H1 (cell line): Measurements from ENCODE around the gene SLC25A26. TPM values are rescaled to one million over a fixed set of nuclear protein-coding genes. Genes with fewer than 3 reads are reported as not detected.

Source experiments
- CTCF ChIA-PET: fragments of 300-600 bp; sonication (Branson Sonifier 250); formaldehyde crosslinking; loops from one replicate; lab custom pipeline; 2021; ENCODE audit not compliant: partially characterized antibody; lab: Charles Lee
- POLR2A ChIA-PET: fragments of 300-600 bp; sonication (Branson Sonifier 250); formaldehyde crosslinking; loops from one replicate; lab custom pipeline; 2021; ENCODE audit warnings: inconsistent platforms; ENCODE audit not compliant: partially characterized antibody; lab: Charles Lee
- DNase-seq, 2 experiments: peaks; one replicate each; pipeline versions ENCODE4 v3.0.0 to v3.0.0-alpha.2; 2010 to 2022; ENCODE audit warnings: low spot score in 2 of 2, low read depth in 1 of 2, mixed read lengths in 1 of 2
- FAIRE-seq: peaks from 2 replicates; lab custom pipeline; 2011; peaks lifted over from hg19 to GRCh38; lab: Jason Lieb, UNC
- H2AFZ ChIP-seq: 2 replicates; pipeline ENCODE4 v1.8.1; 2012; ENCODE audit warnings: low read length, inconsistent platforms
- H2AK5ac ChIP-seq: 2 replicates; pipeline ENCODE4 v1.6.1; 2013; ENCODE audit warnings: low read depth, low read length
- H2BK120ac ChIP-seq: replicated peaks from 2 replicates; pipeline ENCODE3; 2013; ENCODE audit warnings: low read depth, low read length, inconsistent platforms
- H2BK12ac ChIP-seq: 2 replicates; pipeline ENCODE4 v1.6.1; 2013; ENCODE audit warnings: low read depth, low read length
- H2BK15ac ChIP-seq: 2 replicates; pipeline ENCODE4 v1.6.1; 2013; ENCODE audit warnings: low read length
- H2BK20ac ChIP-seq: 2 replicates; pipeline ENCODE4 v1.6.1; 2013; ENCODE audit warnings: low read length
- H2BK5ac ChIP-seq: 2 replicates; pipeline ENCODE4 v1.6.1; 2013; ENCODE audit warnings: low read depth, low read length
- H3K14ac ChIP-seq: 2 replicates; pipeline ENCODE4 v1.6.1; 2013; ENCODE audit warnings: inconsistent platforms; ENCODE audit not compliant: insufficient read length
- H3K18ac ChIP-seq: 2 replicates; pipeline ENCODE4 v1.6.1; 2013; ENCODE audit warnings: low read length; ENCODE audit errors: extremely low read depth
- H3K23ac ChIP-seq: 2 replicates; pipeline ENCODE4 v1.6.1; 2013; ENCODE audit warnings: inconsistent platforms; ENCODE audit not compliant: insufficient read length
- H3K23me2 ChIP-seq: 2 replicates; pipeline ENCODE4 v1.6.1; 2013; ENCODE audit warnings: low read depth, low read length
- H3K27ac ChIP-seq: 2 replicates; pipeline ENCODE4 v1.6.1; 2011; ENCODE audit warnings: low read depth, low read length, inconsistent platforms
- H3K27me3 ChIP-seq, 4 experiments: replicated peaks in 1 of 4; 1 replicate in 1 of 4; 2 replicates in 3 of 4; pipeline versions ENCODE4 v1.6.1 to v1.8.1; 2011 to 2013; ENCODE audit warnings: low read length in 3 of 4, mild to moderate bottlenecking in 3 of 4, inconsistent platforms in 2 of 4, mixed read lengths in 2 of 4, moderate library complexity in 1 of 4; ENCODE audit not compliant: control insufficient read depth in 3 of 4, insufficient read depth in 3 of 4; ENCODE audit errors: extremely low read depth in 1 of 4
- H3K36me3 ChIP-seq, 4 experiments: 2 replicates each; pipeline versions ENCODE4 v1.6.1 to v1.8.1; 2011 to 2013; ENCODE audit warnings: mild to moderate bottlenecking in 4 of 4, low read length in 3 of 4, moderate library complexity in 2 of 4, control low read depth in 1 of 4, inconsistent platforms in 1 of 4; ENCODE audit not compliant: insufficient read depth in 4 of 4, control insufficient read depth in 2 of 4
- H3K4ac ChIP-seq: replicated peaks from 2 replicates; pipeline ENCODE3; 2013; ENCODE audit warnings: low read length, low read depth, mixed read lengths, inconsistent platforms; ENCODE audit not compliant: insufficient read length
- H3K4me1 ChIP-seq, 4 experiments: replicated peaks in 1 of 4; 1 replicate in 1 of 4; 2 replicates in 3 of 4; pipeline versions ENCODE4 v1.6.1 to v1.8.1; 2011 to 2013; ENCODE audit warnings: low read length in 3 of 4, inconsistent platforms in 2 of 4, mixed read lengths in 1 of 4; ENCODE audit not compliant: insufficient read depth in 4 of 4, control insufficient read depth in 3 of 4
- H3K4me2 ChIP-seq, 2 experiments: 2 replicates each; pipeline versions ENCODE4 v1.6.1 to v1.8.1; 2011 to 2013; ENCODE audit warnings: low read depth in 2 of 2, low read length in 2 of 2, control low read depth in 1 of 2, inconsistent platforms in 1 of 2, mild to moderate bottlenecking in 1 of 2; ENCODE audit not compliant: insufficient read depth in 1 of 2
- H3K4me3 ChIP-seq, 4 experiments: fragments of 200-600, 300-600 bp in 1 of 4; sonication (generic), shearing (Covaris generic), sonication (Bioruptor Twin) in 1 of 4; 2 replicates each; pipeline versions ENCODE4 v1.5.1 to v1.8.1; 2011 to 2016; ENCODE audit warnings: low read length in 4 of 4, low read depth in 3 of 4, control low read depth in 2 of 4, inconsistent platforms in 2 of 4, mild to moderate bottlenecking in 2 of 4, mixed read lengths in 1 of 4, moderate library complexity in 1 of 4; ENCODE audit not compliant: insufficient read depth in 2 of 4; ENCODE audit errors: extremely low read depth in 1 of 4
- H3K56ac ChIP-seq: replicated peaks from 2 replicates; pipeline ENCODE3; 2013; ENCODE audit warnings: low read depth, mild to moderate bottlenecking, mixed read lengths, low read length, inconsistent platforms; ENCODE audit not compliant: insufficient read length
- H3K79me1 ChIP-seq: 2 replicates; pipeline ENCODE4 v1.6.1; 2013; ENCODE audit warnings: low read depth, low read length, control low read depth
- H3K79me2 ChIP-seq, 2 experiments: 2 replicates each; pipeline versions ENCODE4 v1.6.1 to v1.8.1; 2012 to 2013; ENCODE audit warnings: low read length in 2 of 2, mild to moderate bottlenecking in 2 of 2, inconsistent platforms in 1 of 2; ENCODE audit not compliant: insufficient read depth in 2 of 2, control insufficient read depth in 1 of 2
- H3K9ac ChIP-seq, 4 experiments: replicated peaks in 1 of 4; 1 replicate in 1 of 4; 2 replicates in 3 of 4; pipeline versions ENCODE4 v1.6.1 to v1.8.1; 2011 to 2013; ENCODE audit warnings: low read depth in 3 of 4, low read length in 3 of 4, control low read depth in 2 of 4, mild to moderate bottlenecking in 2 of 4, moderate library complexity in 2 of 4, inconsistent platforms in 1 of 4; ENCODE audit errors: extremely low read depth in 1 of 4
- H3K9me3 ChIP-seq, 2 experiments: 2 replicates each; pipeline versions ENCODE4 v1.6.1 to v1.8.1; 2012 to 2013; ENCODE audit warnings: mild to moderate bottlenecking in 2 of 2, moderate library complexity in 2 of 2, control low read depth in 1 of 2, inconsistent platforms in 1 of 2, low read depth in 1 of 2, low read length in 1 of 2, mixed read lengths in 1 of 2; ENCODE audit not compliant: insufficient read depth in 2 of 2
- H4K20me1 ChIP-seq, 2 experiments: replicated peaks in 1 of 2; 2 replicates each; pipeline versions ENCODE3 to v1.8.1; 2011 to 2013; ENCODE audit warnings: inconsistent platforms in 2 of 2, low read length in 2 of 2, mild to moderate bottlenecking in 1 of 2; ENCODE audit not compliant: insufficient read depth in 2 of 2, control insufficient read depth in 1 of 2
- H4K5ac ChIP-seq: 2 replicates; pipeline ENCODE4 v1.6.1; 2013; ENCODE audit warnings: low read length, low read depth, mixed read lengths, inconsistent platforms; ENCODE audit not compliant: insufficient read length
- H4K8ac ChIP-seq: 2 replicates; pipeline ENCODE4 v1.8.0; 2013; ENCODE audit warnings: mild to moderate bottlenecking, moderate library complexity, low read length, inconsistent platforms; ENCODE audit not compliant: insufficient read depth; ENCODE audit errors: extremely low read depth
- H4K91ac ChIP-seq: replicated peaks from 2 replicates; pipeline ENCODE3; 2013; ENCODE audit warnings: low read length, mixed read lengths, inconsistent platforms; ENCODE audit not compliant: insufficient read length
- ASH2L ChIP-seq: fragments of 200-600, 300-600 bp; sonication (generic); IDR thresholded peaks from one replicate; pipeline ENCODE4 v1.7.1; 2017; ENCODE audit warnings: low read length
- BCL11A ChIP-seq, 2 experiments: IDR thresholded peaks; one replicate each; pipeline ENCODE4 v1.6.1; 2011; ENCODE audit warnings: low read depth in 2 of 2, low read length in 2 of 2, mild to moderate bottlenecking in 2 of 2
- CREB1 ChIP-seq: IDR thresholded peaks from 2 replicates; pipeline ENCODE4 v1.6.1; 2012; ENCODE audit warnings: inconsistent platforms
- EZH2 ChIP-seq: fragments of 200-600 bp; sonication (generic); IDR thresholded peaks from 2 replicates; pipeline ENCODE4 v1.7.1; 2012; ENCODE audit warnings: low read depth, mild to moderate bottlenecking, moderate library complexity, low read length, inconsistent platforms; ENCODE audit not compliant: severe bottlenecking
- HDAC2 ChIP-seq, 2 experiments: fragments of 300-600 bp in 1 of 2; sonication (generic) in 1 of 2; IDR thresholded peaks; 2 replicates each; pipeline ENCODE4 v1.6.1; 2011 to 2012; ENCODE audit warnings: low read depth in 2 of 2, low read length in 2 of 2, mild to moderate bottlenecking in 2 of 2, moderate library complexity in 2 of 2, borderline replicate concordance in 1 of 2, inconsistent platforms in 1 of 2
- HDAC6 ChIP-seq: IDR thresholded peaks from one replicate; pipeline ENCODE4 v1.7.1; 2012; ENCODE audit warnings: low read depth, mild to moderate bottlenecking, inconsistent platforms, low read length, moderate library complexity
- JUND ChIP-seq: IDR thresholded peaks from 2 replicates; pipeline ENCODE4 v1.6.1; 2011; ENCODE audit warnings: mild to moderate bottlenecking, improper control_type of control experiment, low read length
- KDM1A ChIP-seq: fragments of 200-600, 300-600 bp; sonication (generic); IDR thresholded peaks from 2 replicates; pipeline ENCODE4 v1.7.1; 2016; ENCODE audit warnings: mild to moderate bottlenecking, low read length, borderline replicate concordance
- TBP ChIP-seq: IDR thresholded peaks from 2 replicates; pipeline ENCODE4 v1.6.1; 2011; ENCODE audit warnings: low read depth, low read length, improper control_type of control experiment
- USF2 ChIP-seq: IDR thresholded peaks from 2 replicates; pipeline ENCODE4 v1.6.1; 2011; ENCODE audit warnings: low read length, improper control_type of control experiment
- polyA plus RNA-seq, 7 experiments: library from polyadenylated mRNA; depleted of rRNA in 3 of 7; stranded (reverse) in 5 of 7; unstranded in 2 of 7; fragments of >200 nt in 5 of 7; fragments of 200-250 nt in 2 of 7; gene quantifications; 1 replicate in 5 of 7; 2 replicates in 1 of 7; 4 replicates in 1 of 7; pipeline versions ENCODE4 v1.2.1 to v1.2.3, GENCODE V29; 2011 to 2013; ENCODE audit warnings: missing spikeins in 2 of 7, mixed read lengths in 2 of 7
- total RNA-seq: library from RNA; stranded (reverse); fragmentation: NEBNext Ultra II Directional; extraction: Animal tissue kit (Norgen Biotek cat#: 25700); gene quantifications from 2 replicates; pipeline ENCODE4 v1.2.1, GENCODE V29; 2021

The SLC25A26 gene
- total and polyA plus RNA-seq, 2 of the 8 experiments (the other 6 are each of a cell fraction or from before 2014, with no cell fraction given) = 30.0 to 37.0 TPM

- H3K23me2 ChIP-seq = peaks cover 2% of the 10 kb centered on the region; the same call in 1 of the 2 replicates
- H4K20me1 ChIP-seq = no peaks in the 10 kb centered on the region
- POLR2A ChIA-PET = no interaction called here
- H3K23ac ChIP-seq = no peak overlapping the region
- no peak overlapping the region for H4K5ac ChIP-seq
- H3K9me3 ChIP-seq = no peaks in the 10 kb centered on the region
- no peak overlapping the region for H2BK20ac ChIP-seq
- H3K56ac ChIP-seq = no peak overlapping the region
- H2BK120ac ChIP-seq = no peak overlapping the region
- DNase-seq (no peak), FAIRE-seq (no peak)
- H2BK15ac ChIP-seq = no peak overlapping the region
- H3K4me3 ChIP-seq = no peak overlapping the region
- no peak overlapping the region for H2AFZ ChIP-seq
- no peaks in the 10 kb centered on the region for H3K36me3 ChIP-seq
- no peaks in the 10 kb centered on the region; the same call in 1 of the 2 replicates for H3K79me1 ChIP-seq
- H3K18ac ChIP-seq = no peak overlapping the region
- no peak overlapping the region for H3K27ac ChIP-seq
- H2AK5ac ChIP-seq = no peak overlapping the region
- H4K8ac ChIP-seq = no peak overlapping the region
- peaks cover 3 to 5% (median 4%) of the 10 kb centered on the region in 4 experiments for H3K4me1 ChIP-seq
- no peak overlapping the region for H4K91ac ChIP-seq
- no peaks in the 10 kb centered on the region; a peak in 1 of 4 replicates for H3K79me2 ChIP-seq
- H3K27me3 ChIP-seq = no peaks in the 10 kb centered on the region
- no peak overlapping the region for H3K4me2 ChIP-seq
- no peak overlapping the region for H3K4ac ChIP-seq
- CTCF ChIA-PET = interaction anchor here (0.6 kb wide), 1 partner anchor 861 kb away, joined by 5 read pairs; no protein-coding TSS in a partner anchor
- no peak overlapping the region for H2BK12ac ChIP-seq
- no peak overlapping the region for H3K9ac ChIP-seq
- H2BK5ac ChIP-seq = no peak overlapping the region
- H3K14ac ChIP-seq = no peak overlapping the region
- TF ChIP-seq KDM1A = no peak
- TF ChIP-seq JUND = no peak
- no peak for TF ChIP-seq CREB1
- TF ChIP-seq ASH2L = no peak
- TF ChIP-seq HDAC2 (IDR thresholded peaks at IDR 0.05; ENCODE audit: borderline replicate concordance in 1 of 2, low read depth in 2 of 2, low read length in 2 of 2) = no peak
- TF ChIP-seq BCL11A (IDR thresholded peaks at IDR 0.05; ENCODE audit: low read depth in 2 of 2, low read length in 2 of 2) = no peak
- no peak for TF ChIP-seq TBP
- no peak for TF ChIP-seq USF2
- no peak for TF ChIP-seq EZH2
- TF ChIP-seq HDAC6 = no peak
These were observed 101.6 kb downstream of the SLC25A26 start for GRCh38 chr3:66322436-66322835.
